Gastroesophageal sphincter (tissue), 4 donors: ENCODE measurements around the gene TAS2R10. TPM values are rescaled to one million over a fixed set of nuclear protein-coding genes. Genes with fewer than 3 reads are reported as not detected.

ENCODE experiments used
- ATAC-seq: fragments of 150-250 bp; one replicate; pipeline ENCODE4 v1.9.1; 2016; ENCODE audit warnings: mild to moderate bottlenecking, moderate library complexity
- H3K27ac ChIP-seq, 4 donors: fragments of 200-600 bp; sonication (generic) in 3 of 4; 1 replicate in 3 of 4; 2 replicates in 1 of 4; pipeline ENCODE4 v1.5.1; 2016 to 2019
- H3K27me3 ChIP-seq: fragments of 200-600 bp; sonication (generic); one replicate; pipeline ENCODE4 v1.5.1; 2019
- H3K36me3 ChIP-seq, 2 donors: fragments of 200-600 bp; sonication (generic); one replicate each; pipeline ENCODE4 v1.5.1; 2019; ENCODE audit warnings: control low read depth in 1 of 2
- H3K4me1 ChIP-seq, 3 donors: fragments of 200-600 bp; sonication (generic); 1 replicate in 2 of 3; 2 replicates in 1 of 3; pipeline ENCODE4 v1.5.1; 2016 to 2019; ENCODE audit warnings: control low read depth in 2 of 3
- H3K4me3 ChIP-seq, 2 donors: fragments of 200-600 bp; sonication (generic); one replicate each; pipeline ENCODE4 v1.5.1; 2019; ENCODE audit warnings: mild to moderate bottlenecking in 1 of 2, moderate library complexity in 1 of 2
- H3K9me3 ChIP-seq, 3 donors: fragments of 200-600 bp; sonication (generic); one replicate each; pipeline ENCODE4 v1.5.1; 2017 to 2019; ENCODE audit warnings: control low read depth in 2 of 3
- CTCF ChIP-seq, 4 experiments: fragments of 200-600 bp in 2 of 4; fragments of 450-650 bp in 2 of 4; sonication (generic) in 1 of 4; IDR thresholded peaks; one replicate each; pipeline ENCODE4 v1.5.1; 2017 to 2019; ENCODE audit warnings: antibody characterized with exemption in 4 of 4, mild to moderate bottlenecking in 2 of 4, moderate library complexity in 2 of 4
- EP300 ChIP-seq: sonication (generic); formaldehyde crosslinking; IDR thresholded peaks from one replicate; pipeline ENCODE4 v1.6.1; 2017; ENCODE audit warnings: antibody characterized with exemption, mild to moderate bottlenecking
- POLR2A ChIP-seq, 2 donors: fragments of 450-650 bp; IDR thresholded peaks; one replicate each; pipeline ENCODE4 v1.6.1; 2017; ENCODE audit warnings: antibody characterized with exemption in 2 of 2, mild to moderate bottlenecking in 2 of 2, moderate library complexity in 1 of 2
- POLR2AphosphoS5 ChIP-seq: sonication (generic); formaldehyde crosslinking; IDR thresholded peaks from one replicate; pipeline ENCODE4 v1.6.1; 2017; ENCODE audit warnings: antibody characterized with exemption
- WGBS, 2 donors: methylation state at CpG; one replicate each; pipeline ENCODE4 v1.1.5; 2018; ENCODE audit warnings: low coverage in 1 of 2; 5-methylcytosine and 5-hydroxymethylcytosine counted together
- total RNA-seq, 4 donors: library from RNA; depleted of rRNA; stranded (reverse); fragments of >200 nt; gene quantifications; one replicate each; pipeline ENCODE4 v1.1.0, GENCODE V29; 2016

Gene TAS2R10
- total RNA-seq, 4 donors from 2014 or later = 0.78 TPM; not detected in 3

- Histone ChIP-seq H3K27ac (no peak overlapping the region), H3K9me3 (no peaks in the 10 kb centered on the region), H3K4me3 (no peak overlapping the region), H3K36me3 (peaks cover 0 to 32% of the 10 kb centered on the region in 2 donors), H3K27me3 (no peaks in the 10 kb centered on the region), H3K4me1 (no peaks in the 10 kb centered on the region)
- TF ChIP-seq POLR2A (IDR thresholded peaks at IDR 0.05) (no peak), CTCF (IDR thresholded peaks at IDR 0.05) (no peak), POLR2AphosphoS5 (no peak), EP300 (no peak)
- WGBS, 2 donors = 80 to 100% methylated on average over 1 of the region's 2 CpGs
- ATAC-seq = no peak
These were observed 16.7 kb upstream of the TAS2R10 start for GRCh38 chr12:10842862-10843261.

GRCh38 chr12:10838461-10838860 lies 12.3 kb upstream of the TAS2R10 start:
- ATAC-seq = no peak
- Histone ChIP-seq H3K27ac (no peak overlapping the region), H3K4me3 (no peak overlapping the region), H3K36me3 (peaks cover 0 to 8% of the 10 kb centered on the region in 2 donors), H3K4me1 (no peaks in the 10 kb centered on the region), H3K27me3 (no peaks in the 10 kb centered on the region), H3K9me3 (peaks cover 0 to 7% (median 0%) of the 10 kb centered on the region in 3 donors)
- WGBS, 2 donors = 74 to 87% methylated on average over 3 of the region's 3 CpGs
- TF ChIP-seq EP300 = no peak
- no peak for TF ChIP-seq POLR2A (IDR thresholded peaks at IDR 0.05)
- no peak for TF ChIP-seq POLR2AphosphoS5
- no peak for TF ChIP-seq CTCF (IDR thresholded peaks at IDR 0.05)

GRCh38 chr12:10829994-10830393 lies 3.8 kb upstream of the TAS2R10 start:
- Histone ChIP-seq H3K36me3 (no peaks in the 10 kb centered on the region), H3K4me3 (no peak overlapping the region), H3K27me3 (no peaks in the 10 kb centered on the region), H3K9me3 (no peaks in the 10 kb centered on the region), H3K27ac (no peak overlapping the region), H3K4me1 (no peaks in the 10 kb centered on the region)
- ATAC-seq = no peak
- WGBS, 2 donors = 83 to 100% methylated on average over 1 of the region's 1 CpG
- TF ChIP-seq CTCF (IDR thresholded peaks at IDR 0.05) = no peak
- TF ChIP-seq POLR2AphosphoS5 = no peak
- TF ChIP-seq EP300 = no peak
- TF ChIP-seq POLR2A (IDR thresholded peaks at IDR 0.05) = no peak

- no peaks in the 10 kb centered on the region for H3K4me1 ChIP-seq
- TF ChIP-seq EP300 = no peak
- TF ChIP-seq POLR2AphosphoS5 = no peak
- TF ChIP-seq POLR2A (IDR thresholded peaks at IDR 0.05) = no peak
- no peak for TF ChIP-seq CTCF (IDR thresholded peaks at IDR 0.05)
- ATAC-seq = no peak
- no peaks in the 10 kb centered on the region for H3K9me3 ChIP-seq
- 82 to 87% methylated on average over 3 of the region's 3 CpGs for WGBS, 2 donors
- H3K36me3 ChIP-seq = no peaks in the 10 kb centered on the region
- H3K27ac ChIP-seq = no peak overlapping the region
- no peaks in the 10 kb centered on the region for H3K27me3 ChIP-seq
- H3K4me3 ChIP-seq = no peak overlapping the region
These were observed 1.2 kb downstream of the TAS2R10 start for GRCh38 chr12:10824957-10825356.

GRCh38 chr12:10811883-10812536 lies 14.1 kb downstream of the TAS2R10 start:
- no peaks in the 10 kb centered on the region for H3K27me3 ChIP-seq
- no peaks in the 10 kb centered on the region for H3K36me3 ChIP-seq
- no peak for ATAC-seq
- peaks cover 0 to 4% (median 0%) of the 10 kb centered on the region in 3 donors for H3K9me3 ChIP-seq
- no peak for TF ChIP-seq EP300
- TF ChIP-seq POLR2AphosphoS5 = no peak
- no peak for TF ChIP-seq CTCF (IDR thresholded peaks at IDR 0.05)
- TF ChIP-seq POLR2A (IDR thresholded peaks at IDR 0.05) = no peak
- no peak overlapping the region for H3K4me3 ChIP-seq
- H3K4me1 ChIP-seq = no peaks in the 10 kb centered on the region
- no peak overlapping the region for H3K27ac ChIP-seq
- WGBS, 2 donors = 79 to 90% methylated on average over 3 of the region's 3 CpGs
